Glomerular visceral epithelial cell (primary cell): Measurements from ENCODE around the gene SMTNL1.

Source experiments
- DNase-seq: peaks from one replicate; pipeline ENCODE4 v3.0.0-alpha.2; 2016; ENCODE audit errors: extremely low spot score

SMTNL1 gene

GRCh38 chr11:57588046-57588710 is 50.8 kb downstream of the SMTNL1 start:
- DNase-seq: no peak

- no peak for DNase-seq
Observed at GRCh38 chr11:57596266-57596885, 59.0 kb downstream of the SMTNL1 start.

GRCh38 chr11:57597461-57597915 is 60.1 kb downstream of the SMTNL1 start, which contains the start of gene SERPING1:
SERPING1 (plus strand) TSS chr11:57597685; CDS start chr11:57598271, 586 bp downstream.
- DNase-seq: no peak

- DNase-seq: no peak
Observed at GRCh38 chr11:57597916-57598830, 60.8 kb downstream of the SMTNL1 start.

GRCh38 chr11:57598831-57599155 is 61.4 kb downstream of the SMTNL1 start:
- no peak for DNase-seq

- DNase-seq: no peak
Observed at GRCh38 chr11:57599381-57599780, 62.0 kb downstream of the SMTNL1 start.
